ENCODE data around the gene LARP6. TPM values are rescaled to one million over a fixed set of nuclear protein-coding genes. Genes with fewer than 3 reads are reported as not detected.
A peak's percentile ranks its signal among the peaks of the same experiment; 100 is the strongest.

The LARP6 gene
- total RNA-seq, 1 experiment from 2014 or later, result 72.7 TPM

GRCh38 chr15:70796516-70797310, 57.2 kb downstream of the LARP6 start:
- DNase-seq (ENCODE audit: low read depth), result no peak

- peak; percentile 98 for DNase-seq (ENCODE audit: low read depth)
Measured at GRCh38 chr15:70795311-70795665, 58.7 kb downstream of the LARP6 start.

GRCh38 chr15:70794596-70795310, 59.2 kb downstream of the LARP6 start:
- no peak for DNase-seq (ENCODE audit: low read depth)

- no peak for DNase-seq (ENCODE audit: low read depth)
Measured at GRCh38 chr15:70793694-70794093, 60.3 kb downstream of the LARP6 start.

GRCh38 chr15:70792171-70792573, 61.8 kb downstream of the LARP6 start:
- DNase-seq (ENCODE audit: low read depth), result peak; percentile 91

- DNase-seq (ENCODE audit: low read depth), result no peak
Measured at GRCh38 chr15:70791259-70791658, 62.7 kb downstream of the LARP6 start.

- DNase-seq (ENCODE audit: low read depth), result no peak
Measured at GRCh38 chr15:70789213-70789612, 64.7 kb downstream of the LARP6 start.

GRCh38 chr15:70788114-70789049, 65.6 kb downstream of the LARP6 start:
- DNase-seq (ENCODE audit: low read depth), result peak; percentile 71

- no peak for DNase-seq (ENCODE audit: low read depth)
Measured at GRCh38 chr15:70786996-70787395, 67.0 kb downstream of the LARP6 start.

GRCh38 chr15:70783610-70784022, 70.3 kb downstream of the LARP6 start:
- peak; percentile 76 for DNase-seq (ENCODE audit: low read depth)

- no peak for DNase-seq (ENCODE audit: low read depth)
Measured at GRCh38 chr15:70783041-70783440, 70.9 kb downstream of the LARP6 start.

- DNase-seq (ENCODE audit: low read depth), result no peak
Measured at GRCh38 chr15:70781236-70781635, 72.7 kb downstream of the LARP6 start.

Other genes starting within 250 kb of the LARP6 start
- gene UACA, start 90.6 kb downstream of the LARP6 start, total RNA-seq (2014; rRNA removed; shearing (Covaris generic)), result 47.0 and 56.8 TPM in 2 replicates
- 8.4 and 9.0 TPM in 2 replicates for gene THAP10, start 38.3 kb upstream of the LARP6 start, total RNA-seq (2014; rRNA removed; shearing (Covaris generic))
- gene LRRC49, start 38.7 kb upstream of the LARP6 start, total RNA-seq (2014; rRNA removed; shearing (Covaris generic)), result 12.5 and 14.5 TPM in 2 replicates

Data from RPMI7951 (cell line).